OCI-LY1 (cell line): ENCODE results near the gene COA1.
A peak's percentile ranks its signal among the peaks of the same experiment; 100 is the strongest.

Experiments used
- H2AFZ ChIP-seq: fragments of 200-600 bp; sonication (generic), shearing (Covaris generic); 2 replicates; pipeline ENCODE4 v1.6.0; 2014; ENCODE audit warnings: antibody characterized with exemption, mild to moderate bottlenecking, low read length
- H3F3A ChIP-seq: fragments of 200-600 bp; sonication (generic), shearing (Covaris generic); 2 replicates; pipeline ENCODE4 v1.6.0; 2014; ENCODE audit warnings: mild to moderate bottlenecking, antibody characterized with exemption, low read length, moderate library complexity; ENCODE audit not compliant: insufficient read depth
- H3K27ac ChIP-seq: fragments of 200-600 bp; sonication (generic); 2 replicates; pipeline ENCODE4 v1.5.1; 2014; ENCODE audit warnings: low read length, mixed run types, mild to moderate bottlenecking, low read depth; ENCODE audit not compliant: poor library complexity, severe bottlenecking
- H3K27me3 ChIP-seq: fragments of 200-600 bp; sonication (generic); 2 replicates; pipeline ENCODE4 v1.6.0; 2014; ENCODE audit warnings: antibody characterized with exemption, mild to moderate bottlenecking, low read length, moderate library complexity; ENCODE audit not compliant: insufficient read depth
- H3K36me3 ChIP-seq: fragments of 200-600 bp; sonication (generic); 2 replicates; pipeline ENCODE4 v1.6.1; 2014; ENCODE audit warnings: mild to moderate bottlenecking, antibody characterized with exemption, low read length, moderate library complexity, mixed read lengths; ENCODE audit not compliant: insufficient read depth
- H3K4me1 ChIP-seq: fragments of 200-600 bp; sonication (generic); 2 replicates; pipeline ENCODE4 v1.5.1; 2014; ENCODE audit warnings: mild to moderate bottlenecking, low read length, moderate library complexity; ENCODE audit not compliant: insufficient read depth, severe bottlenecking
- H3K4me2 ChIP-seq: fragments of 200-600 bp; sonication (generic), shearing (Covaris generic); 2 replicates; pipeline ENCODE4 v1.6.1; 2014; ENCODE audit warnings: low read length
- H3K4me3 ChIP-seq: fragments of 200-600 bp; sonication (generic); 2 replicates; pipeline ENCODE4 v1.5.1; 2014; ENCODE audit warnings: low read length, low read depth, mild to moderate bottlenecking, mixed read lengths; ENCODE audit not compliant: poor library complexity, severe bottlenecking
- H3K79me2 ChIP-seq: fragments of 200-600 bp; shearing (Covaris generic); 2 replicates; pipeline ENCODE4 v1.6.1; 2016; ENCODE audit warnings: mixed run types, low read length, mixed read lengths; ENCODE audit not compliant: insufficient read depth
- H3K9ac ChIP-seq: fragments of 200-600 bp; sonication (generic), shearing (Covaris generic); 2 replicates; pipeline ENCODE4 v1.6.1; 2014; ENCODE audit warnings: mild to moderate bottlenecking, low read length, mixed read lengths
- H3K9me2 ChIP-seq: fragments of 200-600 bp; sonication (generic), shearing (Covaris generic); 2 replicates; pipeline ENCODE4 v1.6.1; 2014; ENCODE audit warnings: low read depth, mild to moderate bottlenecking, low read length, mixed read lengths
- H3K9me3 ChIP-seq: fragments of 200-600 bp; shearing (Covaris generic); 2 replicates; pipeline ENCODE4 v1.6.1; 2014; ENCODE audit warnings: low read length, mixed read lengths
- H4K20me1 ChIP-seq: fragments of 200-600 bp; sonication (generic), shearing (Covaris generic); 2 replicates; pipeline ENCODE4 v1.6.0; 2016; ENCODE audit warnings: mild to moderate bottlenecking, low read length; ENCODE audit not compliant: insufficient read depth
- CTCF ChIP-seq: fragments of 200-600 bp; sonication (generic), shearing (Covaris generic); IDR thresholded peaks from 2 replicates; pipeline ENCODE4 v1.5.1; 2017; ENCODE audit warnings: mild to moderate bottlenecking, antibody characterized with exemption, low read length, moderate library complexity, mixed read lengths
- EZH2 ChIP-seq: fragments of 200-600 bp; sonication (generic), shearing (Covaris generic); IDR thresholded peaks from 2 replicates; pipeline ENCODE4 v1.8.0; 2017; ENCODE audit warnings: borderline replicate concordance, mixed run types, mild to moderate bottlenecking, antibody characterized with exemption, low read length, moderate library complexity, mixed read lengths

Gene COA1

GRCh38 chr7:43621729-43622448 is 107.4 kb downstream of the COA1 start:
- no peaks in the 10 kb centered on the region for H3K9me3 ChIP-seq
- peaks cover 30% of the 10 kb centered on the region for H3K79me2 ChIP-seq
- H3K9me2 ChIP-seq, result no peaks in the 10 kb centered on the region
- H3F3A ChIP-seq, result 0 out of 2 replicates have a peak, but pooled peaks cover 5% of the 10 kb centered on the region
- peaks cover 94% of the 10 kb centered on the region for H3K36me3 ChIP-seq
- no peak overlapping the region for H2AFZ ChIP-seq
- no peak overlapping the region for H3K9ac ChIP-seq
- no peak overlapping the region for H3K4me3 ChIP-seq
- TF ChIP-seq CTCF (no peak), EZH2 (no peak)
- H3K27ac ChIP-seq, result peak overlapping the region; percentile 85
- no peaks in the 10 kb centered on the region for H4K20me1 ChIP-seq
- H3K27me3 ChIP-seq, result no peaks in the 10 kb centered on the region
- H3K4me2 ChIP-seq, result peak overlapping the region; percentile 1; the same call in 1 of the 2 replicates
- peaks cover 99% of the 10 kb centered on the region for H3K4me1 ChIP-seq

GRCh38 chr7:43619213-43620012 is 109.9 kb downstream of the COA1 start:
- H3K27ac ChIP-seq, result peak overlapping the region; percentile 37
- no peak overlapping the region for H3K4me3 ChIP-seq
- TF ChIP-seq CTCF (no peak), EZH2 (no peak)
- peaks cover 46% of the 10 kb centered on the region for H3K79me2 ChIP-seq
- H3K9me3 ChIP-seq, result no peaks in the 10 kb centered on the region
- H3K9ac ChIP-seq, result no peak overlapping the region
- H3F3A ChIP-seq, result no peaks in the 10 kb centered on the region
- H3K4me1 ChIP-seq, result peaks cover 82% of the 10 kb centered on the region
- H3K27me3 ChIP-seq, result no peaks in the 10 kb centered on the region
- H2AFZ ChIP-seq, result no peak overlapping the region
- peaks cover 93% of the 10 kb centered on the region for H3K36me3 ChIP-seq
- H3K4me2 ChIP-seq, result no peak overlapping the region; the same call in 1 of the 2 replicates
- H4K20me1 ChIP-seq, result no peaks in the 10 kb centered on the region
- H3K9me2 ChIP-seq, result no peaks in the 10 kb centered on the region

GRCh38 chr7:43618073-43618472 is 111.2 kb downstream of the COA1 start:
- Histone ChIP-seq H3K4me1 (peaks cover 70% of the 10 kb centered on the region), H3K79me2 (peaks cover 48% of the 10 kb centered on the region), H3K27me3 (no peaks in the 10 kb centered on the region), H3K9me2 (no peaks in the 10 kb centered on the region), H3K9ac (no peak overlapping the region), H3K27ac (peak overlapping the region; percentile 37), H2AFZ (no peak overlapping the region), H3K9me3 (no peaks in the 10 kb centered on the region), H3K4me2 (no peak overlapping the region), H3F3A (no peaks in the 10 kb centered on the region), H3K36me3 (peaks cover 95% of the 10 kb centered on the region), H3K4me3 (no peak overlapping the region), H4K20me1 (no peaks in the 10 kb centered on the region)
- no peak for TF ChIP-seq EZH2
- TF ChIP-seq CTCF, result no peak
